Fibroblast of pulmonary artery (primary cell): Measurements from ENCODE around the gene CLEC9A.

Experiments used
- DNase-seq: peaks from one replicate; pipeline ENCODE4 v3.0.0-alpha.2; 2010; ENCODE audit warnings: low read depth
- H3K4me3 ChIP-seq: replicated peaks from 2 replicates; pipeline ENCODE4 v1.5.1; 2011; ENCODE audit warnings: low read depth, mild to moderate bottlenecking, control low read depth, low read length, moderate library complexity
- TF ChIP-seq, protein P1 (sequence below): IDR thresholded peaks from 2 replicates; pipeline ENCODE4 v1.5.1; 2011; ENCODE audit warnings: mild to moderate bottlenecking, control low read depth, low read length, inconsistent platforms; ENCODE audit errors: missing control alignments

CLEC9A gene

DNA sequence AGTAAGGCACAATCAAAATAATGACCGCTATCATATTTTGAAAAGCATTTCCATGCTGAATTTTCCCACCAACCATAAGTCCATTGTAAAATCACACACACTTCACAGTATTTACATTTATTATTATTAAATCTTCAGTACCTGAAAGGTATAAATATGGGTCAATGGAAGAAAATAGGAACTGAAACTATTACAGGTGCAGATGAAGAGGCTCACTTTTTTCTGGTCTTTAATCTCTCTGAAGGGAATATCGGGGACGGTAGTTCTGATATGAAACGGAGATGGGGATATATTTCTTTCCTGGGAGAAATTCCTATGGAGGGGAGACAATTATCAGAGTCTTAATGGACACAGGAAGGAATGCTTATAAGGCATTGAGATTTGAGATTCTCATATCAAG lies 39.9 kb downstream of the CLEC9A start:
- DNase-seq, result no peak
- TF ChIP-seq, protein P1, sequence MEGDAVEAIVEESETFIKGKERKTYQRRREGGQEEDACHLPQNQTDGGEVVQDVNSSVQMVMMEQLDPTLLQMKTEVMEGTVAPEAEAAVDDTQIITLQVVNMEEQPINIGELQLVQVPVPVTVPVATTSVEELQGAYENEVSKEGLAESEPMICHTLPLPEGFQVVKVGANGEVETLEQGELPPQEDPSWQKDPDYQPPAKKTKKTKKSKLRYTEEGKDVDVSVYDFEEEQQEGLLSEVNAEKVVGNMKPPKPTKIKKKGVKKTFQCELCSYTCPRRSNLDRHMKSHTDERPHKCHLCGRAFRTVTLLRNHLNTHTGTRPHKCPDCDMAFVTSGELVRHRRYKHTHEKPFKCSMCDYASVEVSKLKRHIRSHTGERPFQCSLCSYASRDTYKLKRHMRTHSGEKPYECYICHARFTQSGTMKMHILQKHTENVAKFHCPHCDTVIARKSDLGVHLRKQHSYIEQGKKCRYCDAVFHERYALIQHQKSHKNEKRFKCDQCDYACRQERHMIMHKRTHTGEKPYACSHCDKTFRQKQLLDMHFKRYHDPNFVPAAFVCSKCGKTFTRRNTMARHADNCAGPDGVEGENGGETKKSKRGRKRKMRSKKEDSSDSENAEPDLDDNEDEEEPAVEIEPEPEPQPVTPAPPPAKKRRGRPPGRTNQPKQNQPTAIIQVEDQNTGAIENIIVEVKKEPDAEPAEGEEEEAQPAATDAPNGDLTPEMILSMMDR, result no peak
- no peak overlapping the region for H3K4me3 ChIP-seq

GRCh38 chr12:10072131-10072530 lies 41.6 kb downstream of the CLEC9A start:
- no peak overlapping the region for H3K4me3 ChIP-seq
- DNase-seq, result no peak
- TF ChIP-seq, protein P1, result no peak

DNA sequence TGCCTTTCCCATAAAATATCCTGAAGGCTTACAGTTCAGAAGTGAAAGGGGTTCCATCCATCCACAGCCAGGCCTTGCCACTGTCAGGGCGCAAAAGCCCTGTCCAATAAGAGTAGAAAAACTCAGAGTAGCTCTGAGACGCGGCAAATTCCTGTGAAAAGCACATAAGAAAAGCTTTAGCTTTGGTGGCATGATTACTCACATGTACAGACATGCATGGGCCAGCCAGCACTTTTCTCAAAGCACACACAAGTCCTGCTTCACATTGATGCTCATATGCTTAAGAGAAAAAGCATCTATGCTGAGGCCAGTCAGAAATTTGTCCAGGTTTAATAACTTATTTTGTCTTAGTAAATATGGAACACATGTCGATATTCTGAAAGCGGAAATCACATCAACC lies 42.8 kb downstream of the CLEC9A start:
- no peak overlapping the region for H3K4me3 ChIP-seq
- TF ChIP-seq, protein P1, result no peak
- no peak for DNase-seq

DNA sequence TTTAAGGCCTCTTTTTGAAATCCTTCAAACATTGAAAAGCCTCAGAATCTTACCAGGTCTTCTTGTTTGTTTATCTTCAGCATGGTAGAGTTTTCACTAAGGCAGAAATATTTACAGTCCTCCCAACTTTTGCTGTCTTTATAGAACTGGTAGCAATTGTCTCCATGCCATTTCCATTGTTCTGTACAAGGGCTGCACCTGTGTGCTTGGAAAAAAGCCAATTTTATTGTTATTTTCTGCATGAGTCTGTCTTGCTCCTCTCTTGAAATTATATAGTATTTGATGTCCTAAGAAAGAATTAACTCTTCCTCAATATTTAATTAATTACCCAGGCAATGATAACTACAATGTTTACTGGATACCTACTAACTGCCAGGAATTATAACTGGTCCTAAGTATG lies 45.0 kb downstream of the CLEC9A start:
- DNase-seq, result no peak
- no peak overlapping the region for H3K4me3 ChIP-seq
- TF ChIP-seq, protein P1, result no peak

- DNase-seq, result no peak
- TF ChIP-seq, protein P1, result no peak
- no peak overlapping the region for H3K4me3 ChIP-seq
Observed at GRCh38 chr12:10082117-10082874, 51.8 kb downstream of the CLEC9A start.

DNA sequence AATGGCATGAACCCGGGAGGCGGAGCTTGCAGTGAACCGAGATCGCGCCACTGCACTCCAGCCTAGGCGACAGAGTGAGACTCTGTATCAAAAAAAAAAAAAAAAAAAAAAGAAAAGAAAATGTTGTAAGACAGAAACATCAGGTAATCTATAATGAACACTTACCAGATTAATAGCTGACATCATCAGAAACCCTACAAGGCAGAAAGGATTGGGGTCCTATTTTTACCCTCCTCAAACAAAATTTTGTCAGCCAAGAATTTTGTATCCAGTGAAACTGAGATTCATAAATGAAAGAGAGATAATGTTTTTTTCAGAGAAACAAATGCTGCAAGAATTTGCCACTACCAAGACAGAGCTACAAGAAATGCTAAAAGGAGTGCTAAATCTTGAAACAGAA lies 54.3 kb downstream of the CLEC9A start:
- TF ChIP-seq, protein P1, result no peak
- H3K4me3 ChIP-seq, result no peak overlapping the region
- no peak for DNase-seq

- no peak overlapping the region for H3K4me3 ChIP-seq
- TF ChIP-seq, protein P1, result no peak
- no peak for DNase-seq
Observed at GRCh38 chr12:10086387-10086786, 55.9 kb downstream of the CLEC9A start.
